Measurements from ENCODE around the gene ZDHHC21.
A peak's percentile ranks its signal among the peaks of the same experiment; 100 is the strongest.

The ZDHHC21 gene

GRCh38 chr9:14597171-14597799 lies 95.9 kb downstream of the ZDHHC21 start:
- no peak for DNase-seq

GRCh38 chr9:14593406-14593805 lies 99.8 kb downstream of the ZDHHC21 start:
- no peak for DNase-seq

DNA sequence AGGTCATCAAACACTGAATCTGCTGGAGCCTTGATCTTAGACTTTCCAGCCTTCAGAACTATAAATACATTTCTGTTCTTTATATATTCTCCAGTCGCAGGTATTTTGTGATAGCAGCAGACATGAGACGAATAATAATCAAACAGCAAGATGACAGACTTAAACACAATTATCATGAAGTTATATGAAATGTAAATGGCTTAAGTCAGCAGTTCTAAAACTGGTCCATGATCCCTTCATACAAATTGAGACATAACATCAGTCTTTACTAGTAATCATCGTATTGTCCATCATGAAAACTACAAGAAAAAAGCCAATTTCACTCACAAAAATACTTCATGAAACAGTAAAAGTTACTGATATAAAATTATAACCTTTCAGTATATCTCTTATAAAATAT lies 101.8 kb downstream of the ZDHHC21 start:
- no peak for DNase-seq

DNA sequence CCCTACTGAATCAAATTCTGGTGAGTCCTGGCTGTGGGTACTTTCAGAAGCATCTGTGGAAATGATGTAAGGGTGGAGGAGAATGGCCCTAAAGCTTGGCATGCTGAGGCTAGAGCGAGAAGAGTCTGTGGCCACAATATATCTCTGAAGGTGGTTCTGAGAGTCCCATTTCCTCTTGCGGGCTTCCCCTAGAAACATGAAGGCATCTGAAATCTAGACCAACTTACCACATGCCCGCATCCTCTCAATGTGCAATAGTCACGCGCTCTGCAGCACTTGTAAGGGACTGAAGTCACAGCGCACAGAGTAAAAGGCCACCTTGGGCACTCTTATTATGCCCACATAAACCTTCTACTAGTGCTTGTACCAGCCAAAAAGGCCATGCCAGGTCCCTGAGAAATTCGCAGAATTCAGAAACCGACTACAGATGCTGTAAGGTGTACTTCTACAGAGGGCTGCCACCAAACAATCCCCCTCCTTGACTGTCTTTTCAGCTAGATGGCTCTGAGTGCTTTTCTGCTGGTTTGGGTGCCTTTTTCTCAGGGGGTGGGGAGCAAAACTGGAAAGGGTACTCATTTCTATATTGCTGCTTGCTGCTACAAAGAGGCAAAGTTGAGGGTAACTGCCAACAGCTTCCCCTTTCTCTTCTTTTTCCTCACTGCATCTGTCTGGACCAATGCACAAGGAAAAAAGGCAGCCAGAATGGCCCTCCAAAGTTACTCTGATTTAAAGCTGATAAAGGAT lies 107.3 kb downstream of the ZDHHC21 start:
- no peak for DNase-seq

DNA sequence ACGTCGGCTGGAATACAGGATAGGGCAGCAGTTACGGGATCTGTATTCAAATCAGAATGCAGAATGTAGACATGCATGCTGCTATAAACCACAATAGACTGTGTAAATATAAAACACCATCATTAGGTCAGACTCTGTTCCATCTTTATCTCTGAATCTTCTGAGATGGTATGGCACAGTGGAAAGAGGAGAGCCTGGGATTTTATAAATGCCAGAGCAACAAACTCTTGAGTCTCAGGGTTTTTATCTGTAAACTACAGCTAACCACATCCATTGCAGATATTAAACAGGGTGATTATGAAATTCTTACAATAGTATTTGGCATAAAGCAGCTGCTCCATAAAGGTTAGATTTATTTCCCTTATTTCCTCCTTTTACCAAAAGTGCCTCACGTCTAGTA lies 108.7 kb downstream of the ZDHHC21 start:
- DNase-seq: peak; percentile 34 to 54

- DNase-seq: no peak
Measured at GRCh38 chr9:14578030-14578429, 115.2 kb downstream of the ZDHHC21 start.

DNA sequence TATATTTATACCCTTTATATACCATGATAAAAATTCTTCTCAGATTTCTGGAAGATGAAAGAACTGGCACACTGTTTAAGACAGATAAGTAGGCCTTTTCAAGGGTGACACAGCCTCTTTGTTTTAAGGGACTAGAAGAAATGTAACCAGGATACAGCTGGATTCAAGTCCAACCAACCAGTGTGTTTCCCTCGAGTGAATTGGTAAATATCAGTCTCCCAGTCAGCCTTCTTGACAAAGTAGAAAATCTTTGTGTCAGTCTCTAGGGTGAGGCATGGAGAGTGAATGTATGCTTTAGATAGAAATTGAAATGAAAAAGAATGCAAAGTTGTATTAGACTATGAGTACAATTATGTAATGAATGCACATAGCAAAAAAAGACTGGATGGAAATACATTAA lies 119.1 kb downstream of the ZDHHC21 start:
- DNase-seq: no peak

GRCh38 chr9:14573319-14573718 lies 119.9 kb downstream of the ZDHHC21 start:
- peak; percentile 41 to 43 for DNase-seq

- DNase-seq: peak in 1 of 2 experiments; percentile 15
Measured at GRCh38 chr9:14565352-14566016, 127.7 kb downstream of the ZDHHC21 start.

- DNase-seq: peak in 1 of 2 experiments; percentile 10
Measured at GRCh38 chr9:14563902-14564624, 129.2 kb downstream of the ZDHHC21 start.

DNA sequence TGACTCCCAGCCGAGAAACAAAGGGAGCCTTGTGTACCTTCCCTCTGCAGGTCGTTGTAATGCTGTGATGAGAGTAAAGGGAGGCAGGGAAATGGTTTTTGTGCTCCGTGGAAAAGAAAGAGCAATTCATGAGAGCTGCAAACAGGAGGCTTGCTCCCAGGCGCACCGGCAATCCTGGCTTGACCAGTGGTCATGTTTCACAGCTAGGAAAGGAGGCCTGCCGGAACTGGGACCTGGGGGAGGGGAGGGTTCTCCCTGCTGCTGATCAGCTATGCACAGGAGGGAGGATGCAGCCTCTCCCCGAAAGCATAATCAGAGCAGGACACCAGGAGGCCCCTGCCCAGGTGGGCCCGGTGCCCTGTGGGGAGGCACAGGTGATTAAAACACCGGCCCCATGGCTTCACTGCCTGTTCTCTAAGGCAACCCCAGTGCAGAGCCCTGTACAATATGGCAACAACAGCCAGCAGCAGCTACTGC lies 131.3 kb downstream of the ZDHHC21 start:
- DNase-seq: peak; percentile 95 to 96

Data from NCI-H526 (cell line).